ENCODE measurements around the gene POFUT2.
"Not testable (repeated sequence)": the region's sequence is repeated elsewhere in the genome, so short reads cannot be mapped to it uniquely, and the experiment has no call there.

The POFUT2 gene

DNA sequence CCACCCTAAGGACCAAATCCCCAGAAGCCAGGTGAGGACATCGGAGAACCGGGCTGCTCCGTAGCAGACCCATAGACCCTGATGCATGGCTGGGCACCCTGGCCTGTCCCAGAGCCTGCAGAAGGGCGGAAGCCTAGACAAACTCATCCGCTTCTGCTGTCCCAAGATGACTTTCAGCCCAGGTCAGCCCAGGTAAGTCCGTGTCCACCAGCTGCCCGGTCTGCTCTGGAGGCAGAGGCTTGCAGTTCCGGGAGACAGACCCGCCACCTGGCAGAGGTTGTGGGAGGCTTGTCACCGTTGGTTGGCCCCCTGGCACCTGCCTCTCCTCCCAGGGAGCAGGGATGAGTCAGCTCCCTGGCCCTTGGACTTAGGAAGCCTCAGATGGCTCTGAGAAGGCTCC lies 22.8 kb upstream of the POFUT2 start:
- DNase-seq (ENCODE audit: extremely low read depth in 1 of 2, low read depth in 1 of 2): no peak

DNA sequence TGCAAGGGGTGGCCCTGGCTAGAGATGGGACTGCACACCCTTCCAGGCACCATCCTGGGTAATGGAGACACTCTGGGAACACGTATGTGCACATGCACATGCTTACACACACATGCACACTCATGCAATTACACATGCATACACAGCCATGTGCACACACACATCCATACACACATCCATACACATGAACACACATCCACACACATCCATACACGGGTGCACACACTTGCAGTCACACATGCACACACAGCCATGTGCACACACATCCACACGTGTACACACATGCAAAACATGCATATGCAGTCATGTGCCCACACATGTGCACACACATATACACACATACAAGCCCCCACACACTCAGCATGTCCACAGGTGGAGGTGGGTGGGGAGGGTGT lies 22.3 kb upstream of the POFUT2 start:
- no peak for DNase-seq (ENCODE audit: extremely low read depth in 1 of 2, low read depth in 1 of 2)

DNA sequence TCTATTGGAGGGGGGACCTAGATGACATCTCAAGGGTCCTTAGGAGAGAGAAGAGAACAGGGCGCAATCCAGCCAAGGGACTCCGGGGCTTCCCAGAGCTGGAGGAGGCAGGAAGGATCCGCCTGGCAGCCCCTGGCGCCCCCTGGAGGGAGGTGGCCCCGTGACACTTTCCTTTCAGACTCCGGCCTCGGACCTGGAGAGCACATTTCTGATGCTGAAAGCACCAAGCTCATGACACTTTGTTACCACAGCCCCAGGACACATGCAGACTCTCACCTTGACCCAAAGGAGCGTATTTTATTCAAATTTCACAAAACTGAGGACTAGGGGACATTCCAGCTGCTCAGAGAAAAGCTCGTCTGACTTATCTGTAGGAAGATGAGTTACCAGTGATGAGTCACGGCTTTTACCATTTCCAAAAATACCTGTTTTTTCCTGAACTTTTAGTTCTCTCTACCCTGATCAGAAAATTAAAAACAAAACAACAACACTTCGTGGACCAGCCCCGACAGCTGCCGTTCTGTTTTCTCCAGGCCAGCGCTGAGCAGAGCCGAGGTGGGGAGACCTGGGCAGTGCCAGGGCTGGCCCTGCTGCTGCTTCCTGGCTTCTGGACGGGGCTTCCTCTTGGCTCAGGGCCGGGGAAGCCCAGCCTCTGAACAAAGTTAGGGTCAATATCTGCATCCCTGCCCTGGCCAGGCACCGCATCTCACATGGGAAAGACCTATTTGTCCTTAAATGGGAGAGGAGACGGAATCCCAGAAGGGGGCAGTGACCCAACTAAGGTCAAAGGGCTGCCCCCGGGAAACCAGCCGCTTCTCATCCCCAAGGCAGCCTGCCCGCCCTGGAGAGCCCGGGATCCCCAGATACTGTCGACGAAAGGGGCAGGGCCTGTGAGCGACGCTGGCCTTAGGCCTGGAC lies 21.6 kb upstream of the POFUT2 start:
- DNase-seq (ENCODE audit: extremely low read depth in 1 of 2, low read depth in 1 of 2): no peak

DNA sequence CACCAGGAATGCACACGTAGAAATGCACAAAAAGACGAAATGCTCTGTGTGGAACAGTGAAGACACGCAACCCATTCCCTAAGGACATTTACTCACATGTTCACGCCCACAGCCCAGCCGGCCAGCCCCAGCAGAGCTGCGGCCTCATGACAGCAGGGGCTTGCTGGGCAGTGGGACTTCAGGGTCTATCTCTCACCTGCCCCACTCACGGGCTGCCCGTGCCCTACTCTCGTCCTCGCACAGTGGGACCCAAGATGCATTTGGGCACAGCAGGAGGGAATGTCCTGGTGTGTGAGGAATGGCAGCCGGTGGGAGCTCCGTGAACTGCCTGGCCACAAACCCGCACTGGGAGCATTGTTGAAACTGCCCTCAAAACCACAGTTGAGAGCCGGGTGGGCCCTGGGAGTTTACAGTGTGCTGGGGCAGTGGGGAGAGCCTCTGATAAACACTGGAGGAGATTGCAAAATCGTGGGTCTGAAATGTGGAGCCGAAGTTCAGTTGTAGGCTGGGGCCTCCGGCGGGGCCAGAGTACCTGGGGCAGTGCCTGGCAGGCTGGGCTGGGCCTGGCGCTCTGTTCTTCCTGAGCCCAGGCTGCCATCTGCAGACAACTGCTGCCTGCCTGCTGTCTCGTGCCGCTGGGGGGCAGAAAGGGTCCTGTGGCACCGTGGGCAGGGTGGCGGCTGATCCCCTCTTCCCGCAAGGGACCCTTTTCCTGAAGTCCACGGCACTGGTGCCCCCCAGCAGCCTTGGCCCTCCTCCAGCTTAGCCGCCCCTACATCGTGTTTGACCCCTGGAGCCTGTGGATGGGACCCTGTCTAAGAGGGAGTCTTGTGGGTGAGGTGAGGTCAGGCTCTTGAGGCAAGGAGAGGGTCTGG lies 20.7 kb upstream of the POFUT2 start:
- no peak for DNase-seq (ENCODE audit: extremely low read depth in 1 of 2, low read depth in 1 of 2)

DNA sequence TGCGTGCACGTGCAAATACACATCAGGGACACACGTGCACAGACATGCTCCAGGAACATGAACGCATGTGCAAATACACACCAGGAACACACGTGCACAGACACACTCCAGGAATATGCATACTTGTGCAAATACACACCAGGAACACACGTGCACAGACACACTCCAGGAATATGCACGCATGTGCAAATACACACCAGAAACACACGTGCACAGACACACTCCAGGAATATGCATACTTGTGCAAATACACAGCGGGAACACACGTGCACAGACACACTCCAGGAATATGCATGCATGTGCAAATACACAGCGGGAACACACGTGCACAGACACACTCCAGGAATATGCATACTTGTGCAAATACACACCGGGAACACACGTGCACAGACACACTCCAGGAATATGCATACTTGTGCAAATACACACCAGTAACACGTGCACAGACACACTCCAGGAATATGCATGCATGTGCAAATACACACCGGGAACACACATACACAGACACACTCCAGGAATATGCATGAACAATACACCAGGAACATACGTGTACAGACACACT lies 20.0 kb upstream of the POFUT2 start:
- DNase-seq (ENCODE audit: extremely low read depth in 1 of 2, low read depth in 1 of 2): not testable (repeated sequence)

DNA sequence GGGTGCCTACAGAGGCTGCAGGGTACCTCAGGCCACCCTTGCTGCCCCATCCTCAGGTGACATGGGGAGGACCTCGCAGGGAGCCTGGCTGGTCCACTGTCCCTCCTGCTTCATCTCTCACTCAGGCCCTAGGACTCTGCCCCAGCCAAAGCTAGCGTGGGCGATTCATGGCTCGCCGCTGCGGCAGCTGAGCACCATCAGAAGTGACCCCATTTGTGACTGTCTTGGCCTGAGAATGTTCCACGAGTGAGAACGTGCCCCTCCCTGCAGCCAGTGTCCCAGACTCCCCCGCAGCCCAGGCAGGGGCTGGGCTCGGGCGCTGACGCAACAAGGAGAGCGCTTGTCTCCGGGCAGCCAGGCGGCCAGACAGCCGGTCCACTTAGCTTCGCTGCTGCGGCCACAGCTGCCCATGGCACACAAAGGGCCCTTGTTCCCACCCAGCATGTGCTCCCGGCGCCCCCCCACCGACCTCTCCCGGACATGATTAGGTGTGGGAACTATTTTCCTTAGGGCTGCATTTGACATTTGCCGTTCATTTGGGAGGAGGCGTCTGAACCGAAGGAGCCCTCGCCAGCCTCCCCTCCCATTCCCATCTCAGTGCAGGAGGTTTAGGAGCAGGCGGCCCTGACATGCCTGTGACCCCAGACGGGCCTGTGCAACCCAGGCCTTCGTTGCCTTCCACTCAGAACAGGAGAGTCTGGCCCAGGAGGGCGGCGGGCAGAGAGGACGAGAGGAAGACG lies 19.3 kb upstream of the POFUT2 start:
- no peak for DNase-seq (ENCODE audit: extremely low read depth in 1 of 2, low read depth in 1 of 2)

DNA sequence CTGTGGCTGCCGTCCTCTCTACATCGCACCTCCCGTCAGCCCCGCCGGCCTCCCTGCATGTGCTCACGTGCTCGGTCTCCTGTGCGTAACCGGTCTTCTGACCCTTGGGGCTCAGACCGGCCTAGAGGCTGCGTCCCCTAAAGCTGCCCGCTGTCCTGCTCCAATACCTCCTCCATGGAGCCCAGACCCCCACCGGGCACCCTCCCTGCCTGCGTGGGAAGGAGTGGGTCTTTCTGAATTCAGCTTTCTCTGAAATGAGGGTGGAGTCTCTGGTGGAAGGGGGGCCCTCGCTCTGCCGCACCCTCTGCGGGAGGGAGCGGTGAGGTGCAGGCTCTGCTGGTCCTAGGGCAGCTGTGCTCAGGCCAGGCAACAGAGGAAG lies 18.7 kb upstream of the POFUT2 start:
- no peak for DNase-seq (ENCODE audit: extremely low read depth in 1 of 2, low read depth in 1 of 2)

DNA sequence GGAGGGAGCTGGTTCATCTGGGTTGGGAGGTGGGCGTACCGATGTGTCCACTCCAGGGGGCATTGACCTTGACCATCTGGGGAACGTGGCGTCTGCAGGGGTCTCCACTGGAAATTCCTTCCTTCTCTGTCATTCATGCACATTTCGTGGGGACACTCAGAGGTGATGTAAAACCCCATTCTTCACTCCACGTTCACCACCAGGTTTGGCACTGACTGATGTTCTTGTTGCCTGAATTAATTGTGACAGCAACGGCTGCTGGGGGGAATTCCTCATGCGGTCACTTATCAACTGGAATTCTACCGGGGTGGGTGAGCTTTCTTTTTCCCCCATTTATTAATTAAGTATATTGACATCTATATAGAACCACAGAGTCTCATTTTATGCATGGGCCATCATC lies 18.1 kb upstream of the POFUT2 start:
- no peak for DNase-seq (ENCODE audit: extremely low read depth in 1 of 2, low read depth in 1 of 2)

DNA sequence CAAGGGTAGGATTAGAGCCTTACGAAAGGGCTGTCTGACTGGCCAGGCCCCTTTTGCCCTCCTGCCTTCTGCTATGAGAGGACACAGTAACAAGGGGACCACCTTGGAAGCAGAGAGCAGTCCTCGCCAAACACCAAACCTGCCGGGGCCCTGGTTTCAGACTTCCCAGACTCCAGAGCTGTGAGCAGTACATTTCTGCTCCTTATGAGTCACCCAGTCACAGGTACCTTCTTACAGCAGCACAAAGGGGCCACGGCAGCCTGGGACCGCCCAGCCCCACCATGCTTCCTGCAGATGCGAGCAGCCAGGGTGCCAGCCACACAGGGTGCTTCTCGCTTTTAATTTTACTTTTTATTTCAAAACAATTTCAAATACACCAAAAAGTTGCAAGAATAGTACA lies 17.2 kb upstream of the POFUT2 start:
- no peak for DNase-seq (ENCODE audit: extremely low read depth in 1 of 2, low read depth in 1 of 2)

DNA sequence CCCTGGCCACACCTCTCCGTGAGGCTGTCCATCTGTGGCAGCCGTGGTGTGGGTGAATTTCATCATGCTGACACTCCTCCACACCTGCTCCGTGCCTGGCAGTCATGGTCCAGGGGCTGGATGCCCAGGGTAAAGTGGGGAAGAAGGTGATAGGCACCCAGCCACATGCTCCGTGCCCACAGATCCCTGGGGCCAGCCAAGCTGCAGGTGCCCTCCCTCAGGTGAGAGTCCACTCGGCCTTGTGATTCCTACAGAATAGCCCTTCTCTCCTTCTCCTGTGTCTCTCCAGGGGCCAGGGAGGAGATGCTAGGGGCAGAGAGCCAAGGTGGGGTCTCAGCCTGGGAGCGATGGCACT lies 16.8 kb upstream of the POFUT2 start:
- DNase-seq (ENCODE audit: extremely low read depth in 1 of 2, low read depth in 1 of 2): no peak

DNA sequence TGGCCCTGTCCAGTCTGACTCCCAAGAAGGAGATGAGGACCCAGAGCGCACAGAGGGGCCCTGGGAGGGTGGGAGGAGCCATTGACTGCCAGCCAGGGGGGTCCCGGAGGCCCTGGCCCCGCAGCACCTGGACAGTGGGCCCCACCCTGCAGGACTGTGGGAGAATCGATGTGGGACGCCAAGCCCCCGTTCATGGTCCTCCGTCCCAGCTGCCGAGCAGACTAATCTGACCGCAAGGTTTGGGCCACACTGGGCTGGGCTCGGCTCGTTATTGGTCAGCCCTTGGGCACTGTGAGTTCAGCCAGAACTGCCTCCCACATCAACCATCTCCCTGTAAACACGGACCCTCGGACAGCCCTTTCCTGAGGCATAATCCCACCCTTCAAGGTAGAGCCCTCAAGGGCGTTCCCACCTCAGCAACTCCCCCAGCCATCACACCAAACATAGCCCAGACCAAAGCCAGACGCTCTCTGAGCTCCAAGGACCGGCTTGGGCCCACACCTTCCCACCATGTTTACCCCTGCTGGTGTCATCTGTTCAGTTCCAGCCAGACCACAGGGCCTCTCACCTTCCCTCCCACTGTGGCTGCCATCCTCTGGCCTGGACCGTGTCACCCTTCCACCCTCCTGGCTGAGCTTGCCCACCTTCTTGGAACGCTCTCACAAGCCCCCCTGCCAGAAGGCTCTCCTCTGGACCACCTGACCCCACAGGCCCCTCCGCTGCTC lies 16.2 kb upstream of the POFUT2 start:
- DNase-seq (ENCODE audit: extremely low read depth in 1 of 2, low read depth in 1 of 2): no peak

DNA sequence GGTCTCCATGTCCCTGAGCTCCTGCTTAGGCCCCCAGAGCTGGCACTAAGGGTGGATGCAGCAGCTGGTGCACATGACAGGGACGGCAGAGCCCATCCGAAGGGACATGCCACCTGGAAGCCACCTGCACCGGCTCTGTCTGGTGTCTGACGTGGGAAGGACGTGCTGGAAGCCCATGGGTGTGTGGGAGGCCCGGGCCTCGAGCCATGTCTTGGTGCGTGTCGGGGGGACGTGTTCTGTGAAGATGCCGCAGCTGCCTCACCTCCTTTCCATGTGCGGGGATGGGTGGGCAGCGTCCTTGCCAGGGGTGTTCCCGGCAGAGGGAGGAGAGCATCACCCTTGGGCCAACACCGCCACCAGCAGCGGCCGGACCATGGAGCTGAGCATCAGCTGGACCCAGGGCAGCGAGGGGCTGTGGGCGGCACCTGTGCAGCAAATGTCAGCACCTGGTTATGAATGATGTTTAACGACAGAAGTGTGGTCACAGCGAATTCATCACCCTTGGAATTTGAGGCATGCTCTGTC lies 15.5 kb upstream of the POFUT2 start:
- DNase-seq (ENCODE audit: extremely low read depth in 1 of 2, low read depth in 1 of 2): no peak

DNA sequence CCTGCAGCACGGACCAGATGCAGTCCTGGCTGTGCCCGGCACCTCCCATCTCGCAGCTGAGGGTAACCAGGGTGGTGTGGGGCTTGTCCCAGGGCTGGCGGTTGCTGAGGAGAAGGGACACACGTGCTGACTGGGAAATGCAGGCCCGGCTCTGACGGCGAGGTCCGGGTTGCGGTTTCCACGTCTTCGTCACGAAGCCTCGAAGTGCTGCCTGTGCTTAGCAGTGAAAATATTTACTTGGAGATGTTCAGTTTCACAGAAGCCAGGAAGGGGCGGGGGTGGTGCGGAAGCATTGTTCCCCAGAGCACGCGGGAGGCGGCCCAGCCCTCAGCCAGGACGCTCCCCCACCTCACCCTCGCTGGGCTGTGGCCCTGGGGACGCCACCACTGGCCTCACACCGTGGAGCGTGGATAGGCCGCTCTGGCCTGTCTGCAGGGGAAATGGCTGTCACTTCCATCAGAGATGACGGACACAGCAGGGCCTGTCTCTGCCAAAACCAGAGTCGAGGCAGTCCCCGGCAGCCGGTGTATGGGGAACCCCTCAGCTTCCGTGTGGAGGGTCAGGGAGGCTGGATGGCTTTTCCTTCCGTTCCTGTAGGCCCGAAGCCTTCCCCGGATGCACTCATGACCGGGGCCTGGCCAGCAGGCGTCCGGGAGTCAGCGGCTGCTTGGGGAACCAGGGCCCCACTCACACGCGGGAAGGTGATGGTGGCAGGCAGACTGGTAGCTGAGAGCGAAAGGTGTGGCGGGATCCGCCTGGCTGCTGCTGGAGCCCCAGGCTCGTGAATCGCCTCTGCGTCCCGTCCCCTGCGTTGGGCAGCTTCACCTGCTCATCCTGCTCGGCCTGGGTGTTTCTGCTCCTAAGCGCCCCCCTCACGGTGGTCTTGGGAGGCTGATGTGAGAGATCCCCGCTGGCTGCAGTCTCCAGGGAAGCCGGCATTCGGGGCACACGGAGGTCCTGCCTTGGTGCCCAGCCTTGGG lies 14.7 kb upstream of the POFUT2 start:
- DNase-seq (ENCODE audit: extremely low read depth in 1 of 2, low read depth in 1 of 2): peak in 1 of 2 donors; percentile 29

DNA sequence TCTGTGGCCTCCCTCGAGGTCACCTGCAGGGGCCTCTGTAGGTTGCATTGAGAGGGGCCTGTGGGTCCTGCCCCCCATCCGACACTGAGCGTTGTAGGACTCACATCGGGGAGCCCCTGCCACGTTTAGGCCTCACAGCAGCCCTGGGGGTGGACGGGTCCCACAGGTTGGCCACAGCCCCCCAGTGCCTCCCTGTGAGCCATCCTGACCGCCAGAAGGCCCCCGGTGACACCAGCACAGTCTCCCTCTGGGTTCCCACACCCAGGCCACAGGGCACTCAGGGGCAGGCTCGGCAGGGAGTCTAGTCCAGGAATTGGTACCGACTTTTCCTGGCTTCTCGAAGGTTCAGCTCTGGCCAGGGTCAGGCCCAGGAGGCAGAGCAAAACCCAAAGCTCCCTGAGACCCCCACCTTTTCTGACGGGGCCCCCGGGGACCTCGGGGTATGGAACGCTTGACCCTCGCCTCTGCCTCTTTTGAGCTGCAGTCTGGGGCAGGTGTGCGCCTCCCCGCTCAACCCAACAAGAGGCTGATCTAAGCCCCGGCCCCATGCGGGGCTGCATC lies 13.9 kb upstream of the POFUT2 start:
- no peak for DNase-seq (ENCODE audit: extremely low read depth in 1 of 2, low read depth in 1 of 2)

DNA sequence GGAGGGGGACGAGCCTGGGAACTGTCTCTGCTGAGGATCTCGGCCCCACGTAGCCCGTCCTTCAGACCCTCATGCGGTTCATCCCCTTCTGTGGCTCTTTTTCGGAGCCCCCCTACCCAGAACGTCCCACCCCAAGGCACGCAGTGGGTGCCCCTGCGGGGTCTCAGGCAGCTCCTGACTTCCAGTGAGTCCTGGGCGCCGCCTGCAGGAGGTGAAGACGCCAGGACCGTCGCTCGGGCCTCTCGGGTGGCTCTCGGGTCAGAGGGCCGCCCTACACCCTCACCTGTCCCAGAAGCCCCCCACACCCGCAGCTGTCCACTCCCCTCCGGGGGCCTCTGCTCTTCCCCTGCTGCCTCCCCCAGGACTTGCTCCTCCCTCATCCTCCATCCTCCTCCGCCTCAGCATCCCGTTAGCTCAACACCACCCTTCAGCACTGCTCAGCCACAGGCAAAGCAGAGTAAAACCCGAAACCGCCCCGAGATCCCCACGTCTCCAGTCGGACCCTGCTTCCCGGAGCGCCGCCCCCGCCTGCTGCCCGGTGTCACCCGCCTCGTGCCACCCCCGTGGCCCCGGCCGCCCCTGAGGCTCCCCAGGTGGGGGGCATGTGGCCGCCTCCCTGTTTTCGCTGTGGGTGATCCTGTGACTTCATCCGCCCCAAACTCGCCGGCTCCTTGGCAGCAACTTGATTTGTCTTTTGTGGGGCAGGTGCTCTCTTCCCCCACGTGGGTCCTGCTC lies 13.3 kb upstream of the POFUT2 start:
- no peak for DNase-seq (ENCODE audit: extremely low read depth in 1 of 2, low read depth in 1 of 2)

DNA sequence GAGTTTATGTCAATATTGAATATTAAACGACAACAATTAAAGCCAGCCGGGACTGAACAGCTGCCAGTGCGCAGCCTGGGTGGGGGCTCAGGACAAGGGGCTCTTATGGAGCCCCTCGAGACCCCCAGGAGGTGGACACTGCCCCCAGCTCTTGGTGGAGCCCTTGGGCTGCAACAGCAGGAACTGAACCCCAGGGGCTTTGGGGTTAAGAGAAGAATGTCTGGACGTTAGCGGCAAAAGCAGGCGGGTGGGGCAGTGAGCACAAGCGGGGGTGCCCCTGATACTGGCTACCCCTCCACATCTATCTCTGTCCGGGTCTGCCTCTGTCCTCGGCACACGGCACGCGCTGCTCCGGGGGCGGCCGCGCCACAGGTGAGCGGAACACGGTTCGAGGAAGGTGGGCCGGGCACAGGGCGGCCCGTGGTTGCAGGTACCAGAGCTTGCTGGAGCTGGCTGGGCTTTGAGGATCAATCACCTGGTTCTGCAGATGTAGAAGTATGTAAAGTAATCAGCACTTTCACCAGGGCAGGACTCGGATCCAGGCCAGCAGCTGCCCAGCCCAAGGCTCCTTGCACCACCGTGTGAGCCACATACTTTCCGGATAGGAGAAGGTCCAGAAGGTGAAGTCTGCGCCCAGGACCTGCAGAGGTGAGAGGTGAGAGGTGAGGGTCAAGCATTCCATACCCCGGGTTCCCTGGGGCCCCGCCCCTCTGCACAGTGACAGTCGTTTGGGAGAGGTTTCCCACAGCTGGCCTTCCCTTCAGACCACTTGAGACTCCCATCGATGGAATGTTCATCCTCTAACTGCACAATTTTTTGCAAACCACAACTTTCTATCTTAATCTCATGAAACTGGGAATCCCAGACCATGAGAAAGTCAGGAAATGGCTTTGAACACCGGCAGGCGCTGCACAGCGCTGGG lies 12.4 kb upstream of the POFUT2 start:
- DNase-seq (ENCODE audit: extremely low read depth in 1 of 2, low read depth in 1 of 2): no peak

All from stimulated activated CD8-positive, alpha-beta memory T cell treated with anti-CD3 and anti-CD28 coated beads, Interleukin-7, amount 100 ng/mL, for 48 hours (primary cell).